ENCODE results near the gene AKT2.

The AKT2 gene

GRCh38 chr19:40217934-40218890 is 66.9 kb downstream of the AKT2 start, which contains the start of gene TTC9B:
Gene TTC9B (minus strand): TSS chr19:40218384. CDS start chr19:40218381, 3 bp downstream.
- H3K4me3 ChIP-seq (ENCODE audit: low read depth, low read length) = no peak within 1 kb of the TSS
- no peak for TF ChIP-seq CTCF (IDR thresholded peaks at IDR 0.05; ENCODE audit: low read depth, low read length, missing control alignments)

GRCh38 chr19:40217027-40217810 is 67.9 kb downstream of the AKT2 start:
- no peak overlapping the region for H3K4me3 ChIP-seq (ENCODE audit: low read depth, low read length)
- TF ChIP-seq CTCF (IDR thresholded peaks at IDR 0.05; ENCODE audit: low read depth, low read length, missing control alignments) = peak; percentile 50
- no peak for DNase-seq (ENCODE audit: low read depth)

More at GRCh38 chr19:40217934-40218890, 66.9 kb downstream of the AKT2 start, which contains the start of gene TTC9B:
- no peak for DNase-seq (ENCODE audit: low read depth)

- DNase-seq (ENCODE audit: low read depth) = no peak
- no peak for TF ChIP-seq CTCF (IDR thresholded peaks at IDR 0.05; ENCODE audit: low read depth, low read length, missing control alignments)
- H3K4me3 ChIP-seq (ENCODE audit: low read depth, low read length) = no peak overlapping the region
Measured at GRCh38 chr19:40216777-40217026, 68.4 kb downstream of the AKT2 start.

GRCh38 chr19:40216013-40216776 is 69.0 kb downstream of the AKT2 start:
- no peak for DNase-seq (ENCODE audit: low read depth)
- no peak for TF ChIP-seq CTCF (IDR thresholded peaks at IDR 0.05; ENCODE audit: low read depth, low read length, missing control alignments)
- no peak overlapping the region for H3K4me3 ChIP-seq (ENCODE audit: low read depth, low read length)

- no peak for DNase-seq (ENCODE audit: low read depth)
- no peak overlapping the region for H3K4me3 ChIP-seq (ENCODE audit: low read depth, low read length)
- TF ChIP-seq CTCF (IDR thresholded peaks at IDR 0.05; ENCODE audit: low read depth, low read length, missing control alignments) = no peak
Measured at GRCh38 chr19:40214936-40215335, 70.2 kb downstream of the AKT2 start.

GRCh38 chr19:40213882-40214570 is 71.1 kb downstream of the AKT2 start:
- TF ChIP-seq CTCF (IDR thresholded peaks at IDR 0.05; ENCODE audit: low read depth, low read length, missing control alignments) = no peak
- no peak for DNase-seq (ENCODE audit: low read depth)
- H3K4me3 ChIP-seq (ENCODE audit: low read depth, low read length) = no peak overlapping the region
